Mesendoderm (in vitro differentiated cells): ENCODE data around the gene MASP2.

Source experiments
- DNase-seq: peaks from one replicate; pipeline ENCODE4 v3.0.0; 2013
- H2AK5ac ChIP-seq: 2 replicates; pipeline ENCODE4 v1.6.1; 2013; ENCODE audit warnings: low read length, inconsistent platforms
- H2BK120ac ChIP-seq: 2 replicates; pipeline ENCODE4 v1.6.1; 2013; ENCODE audit warnings: low read depth, mild to moderate bottlenecking, low read length, moderate library complexity, mixed read lengths
- H2BK15ac ChIP-seq: replicated peaks from 2 replicates; pipeline ENCODE4 v1.6.1; 2013; ENCODE audit warnings: low read depth, mild to moderate bottlenecking, moderate library complexity
- H2BK5ac ChIP-seq: 2 replicates; pipeline ENCODE4 v1.6.1; 2013; ENCODE audit warnings: low read length, inconsistent platforms
- H3K18ac ChIP-seq: 2 replicates; pipeline ENCODE4 v1.6.1; 2013; ENCODE audit warnings: mild to moderate bottlenecking, low read length, mixed read lengths
- H3K23ac ChIP-seq: one replicate; pipeline ENCODE4 v1.6.1; 2013; ENCODE audit warnings: low read length
- H3K27ac ChIP-seq: 2 replicates; pipeline ENCODE4 v1.5.1; 2013; ENCODE audit warnings: low read depth, mild to moderate bottlenecking, inconsistent platforms, low read length, moderate library complexity
- H3K27me3 ChIP-seq: 2 replicates; pipeline ENCODE4 v1.6.1; 2013; ENCODE audit warnings: low read length, control low read depth, mild to moderate bottlenecking, inconsistent platforms; ENCODE audit not compliant: insufficient read depth, poor library complexity
- H3K36me3 ChIP-seq: 2 replicates; pipeline ENCODE4 v1.6.1; 2013; ENCODE audit warnings: low read length, inconsistent platforms; ENCODE audit not compliant: control insufficient read depth, insufficient read depth
- H3K4ac ChIP-seq: one replicate; pipeline ENCODE4 v1.6.1; 2013; ENCODE audit warnings: low read depth, mild to moderate bottlenecking, low read length, moderate library complexity
- H3K4me1 ChIP-seq: 2 replicates; pipeline ENCODE4 v1.6.1; 2013; ENCODE audit warnings: low read depth, low read length, inconsistent platforms; ENCODE audit not compliant: control insufficient read depth
- H3K4me2 ChIP-seq: 2 replicates; pipeline ENCODE4 v1.6.1; 2013; ENCODE audit warnings: low read length
- H3K4me3 ChIP-seq: 2 replicates; pipeline ENCODE4 v1.5.1; 2013; ENCODE audit warnings: mild to moderate bottlenecking, low read length
- H3K56ac ChIP-seq: one replicate; pipeline ENCODE4 v1.6.1; 2013; ENCODE audit warnings: low read length
- H3K79me1 ChIP-seq: 2 replicates; pipeline ENCODE4 v1.6.1; 2013; ENCODE audit warnings: low read length, inconsistent platforms
- H3K79me2 ChIP-seq: 2 replicates; pipeline ENCODE4 v1.6.1; 2013; ENCODE audit warnings: mild to moderate bottlenecking, low read length; ENCODE audit not compliant: control insufficient read depth, insufficient read depth
- H3K9ac ChIP-seq: 2 replicates; pipeline ENCODE4 v1.6.1; 2013; ENCODE audit warnings: low read length, inconsistent platforms
- H4K5ac ChIP-seq: one replicate; pipeline ENCODE4 v1.6.1; 2013; ENCODE audit warnings: low read length
- H4K8ac ChIP-seq: one replicate; pipeline ENCODE4 v1.6.1; 2013; ENCODE audit warnings: low read depth, mild to moderate bottlenecking, control low read depth, low read length, moderate library complexity
- WGBS: extraction: QIAGEN DNeasy Blood & Tissue Kit; methylation state at CpG from one replicate; pipeline ENCODE4 v1.1.7; 2013; ENCODE audit warnings: low lambda C conversion rate, missing lambda C conversion rate; ENCODE audit not compliant: insufficient coverage; ENCODE audit errors: extremely low coverage; 5-methylcytosine and 5-hydroxymethylcytosine counted together

MASP2 gene

DNA sequence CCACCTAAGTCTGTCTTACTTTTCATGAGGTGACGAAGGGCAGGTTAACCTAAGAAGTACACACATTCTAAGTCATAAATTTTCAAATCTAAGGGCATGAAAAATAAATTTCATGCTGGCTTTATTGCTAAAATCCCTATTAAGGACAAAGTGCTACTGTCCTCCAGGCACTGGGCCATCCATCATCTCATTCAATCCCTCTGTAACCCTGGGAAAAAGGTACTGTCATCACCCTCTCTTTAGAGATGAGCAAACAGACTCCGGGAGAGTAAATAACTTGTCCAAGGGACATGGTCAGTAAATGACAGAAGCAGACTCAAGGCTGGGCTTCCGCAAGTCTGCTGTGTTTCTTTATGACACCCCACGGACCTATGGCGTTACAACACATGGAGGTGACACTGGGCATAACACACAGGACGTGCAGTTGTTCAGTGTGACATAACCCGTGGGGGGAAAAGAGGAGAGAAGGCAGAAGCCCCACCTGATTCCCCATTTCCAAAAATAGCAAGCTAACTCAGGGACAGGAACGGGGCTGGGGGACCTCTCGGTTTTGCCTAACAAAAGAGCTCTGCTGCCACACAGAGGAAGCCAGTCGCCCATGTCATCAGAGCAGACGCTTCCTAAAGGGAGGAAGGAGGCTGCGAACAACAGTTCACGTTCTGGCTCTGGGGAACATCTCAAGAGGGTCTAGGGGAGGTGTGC lies 25.3 kb upstream of the MASP2 start:
- Histone ChIP-seq H3K4ac (no peak overlapping the region), H3K79me2 (no peaks in the 10 kb centered on the region), H3K9ac (no peak overlapping the region), H2BK120ac (no peak overlapping the region), H3K23ac (no peak overlapping the region), H2BK15ac (no peak overlapping the region), H3K56ac (no peak overlapping the region), H3K4me3 (no peak overlapping the region), H3K79me1 (no peaks in the 10 kb centered on the region), H3K18ac (no peak overlapping the region), H2AK5ac (no peak overlapping the region), H3K27ac (no peak overlapping the region), H3K4me2 (no peak overlapping the region), H3K4me1 (no peaks in the 10 kb centered on the region), H2BK5ac (no peak overlapping the region), H3K27me3 (no peaks in the 10 kb centered on the region), H4K5ac (no peak overlapping the region), H4K8ac (no peak overlapping the region), H3K36me3 (peaks cover 38% of the 10 kb centered on the region)
- DNase-seq = no peak
- WGBS = no CpG with 5 or more reads among the region's 13 CpGs

DNA sequence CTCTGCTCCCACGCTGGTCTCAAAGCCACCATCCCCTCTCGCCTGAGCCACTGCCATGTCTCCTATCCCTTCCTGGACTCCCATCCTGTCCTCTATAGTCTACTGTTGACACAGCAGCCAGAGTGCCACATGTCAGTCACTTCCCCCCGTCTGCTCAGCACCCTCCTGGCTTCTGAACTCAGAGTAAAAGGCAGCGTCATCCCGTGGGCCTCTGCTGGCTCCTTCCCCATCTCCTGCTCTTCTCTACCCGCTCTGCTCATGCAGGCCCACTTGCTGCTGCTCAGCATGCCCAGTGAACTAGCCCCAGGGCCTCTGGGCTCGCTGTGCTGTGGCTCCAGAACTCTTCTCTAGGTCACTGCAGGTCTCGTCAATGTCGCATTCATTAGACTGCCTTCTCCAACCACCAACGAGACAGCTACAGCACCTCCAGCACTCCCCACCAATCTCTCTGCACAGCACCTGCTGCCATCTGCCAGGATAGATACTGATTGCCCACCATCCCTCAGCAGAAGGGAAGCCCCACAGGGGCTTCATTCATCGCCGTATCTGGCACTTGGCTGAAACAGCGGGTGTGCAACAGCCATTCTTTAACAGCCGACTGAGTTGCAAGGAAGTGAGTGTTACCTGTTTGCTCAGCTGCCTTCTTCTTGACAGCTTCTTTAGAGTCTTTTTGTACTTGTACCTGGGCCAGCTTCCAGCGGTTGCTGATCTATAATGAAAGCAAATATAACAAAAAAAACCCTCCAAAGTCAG lies 24.6 kb upstream of the MASP2 start:
- H3K27me3 ChIP-seq = no peaks in the 10 kb centered on the region
- no peak overlapping the region for H3K4ac ChIP-seq
- no peak for DNase-seq
- no peak overlapping the region for H4K5ac ChIP-seq
- peaks cover 35% of the 10 kb centered on the region for H3K36me3 ChIP-seq
- H3K18ac ChIP-seq = no peak overlapping the region
- H3K56ac ChIP-seq = no peak overlapping the region
- no peak overlapping the region for H2AK5ac ChIP-seq
- H3K4me1 ChIP-seq = no peaks in the 10 kb centered on the region
- H3K4me3 ChIP-seq = no peak overlapping the region
- no peak overlapping the region for H2BK15ac ChIP-seq
- H4K8ac ChIP-seq = no peak overlapping the region
- H2BK5ac ChIP-seq = no peak overlapping the region
- H3K9ac ChIP-seq = no peak overlapping the region
- WGBS = no CpG with 5 or more reads among the region's 15 CpGs
- no peak overlapping the region for H3K4me2 ChIP-seq
- no peaks in the 10 kb centered on the region for H3K79me1 ChIP-seq
- no peaks in the 10 kb centered on the region for H3K79me2 ChIP-seq
- no peak overlapping the region for H2BK120ac ChIP-seq
- H3K27ac ChIP-seq = no peak overlapping the region
- H3K23ac ChIP-seq = no peak overlapping the region

- no peak for DNase-seq
- Histone ChIP-seq H3K27ac (no peak overlapping the region), H3K9ac (no peak overlapping the region), H3K4me3 (no peak overlapping the region), H3K56ac (no peak overlapping the region), H2BK15ac (no peak overlapping the region), H2AK5ac (no peak overlapping the region), H3K4ac (no peak overlapping the region), H3K18ac (no peak overlapping the region), H4K5ac (no peak overlapping the region), H3K36me3 (peaks cover 33% of the 10 kb centered on the region), H3K27me3 (no peaks in the 10 kb centered on the region), H4K8ac (no peak overlapping the region), H2BK5ac (no peak overlapping the region), H3K23ac (no peak overlapping the region), H3K79me2 (no peaks in the 10 kb centered on the region), H3K4me1 (no peaks in the 10 kb centered on the region), H3K4me2 (no peak overlapping the region), H3K79me1 (no peaks in the 10 kb centered on the region), H2BK120ac (no peak overlapping the region)
- WGBS = no CpG with 5 or more reads among the region's 11 CpGs
Measured at GRCh38 chr1:11070876-11071275, 23.8 kb upstream of the MASP2 start.

DNA sequence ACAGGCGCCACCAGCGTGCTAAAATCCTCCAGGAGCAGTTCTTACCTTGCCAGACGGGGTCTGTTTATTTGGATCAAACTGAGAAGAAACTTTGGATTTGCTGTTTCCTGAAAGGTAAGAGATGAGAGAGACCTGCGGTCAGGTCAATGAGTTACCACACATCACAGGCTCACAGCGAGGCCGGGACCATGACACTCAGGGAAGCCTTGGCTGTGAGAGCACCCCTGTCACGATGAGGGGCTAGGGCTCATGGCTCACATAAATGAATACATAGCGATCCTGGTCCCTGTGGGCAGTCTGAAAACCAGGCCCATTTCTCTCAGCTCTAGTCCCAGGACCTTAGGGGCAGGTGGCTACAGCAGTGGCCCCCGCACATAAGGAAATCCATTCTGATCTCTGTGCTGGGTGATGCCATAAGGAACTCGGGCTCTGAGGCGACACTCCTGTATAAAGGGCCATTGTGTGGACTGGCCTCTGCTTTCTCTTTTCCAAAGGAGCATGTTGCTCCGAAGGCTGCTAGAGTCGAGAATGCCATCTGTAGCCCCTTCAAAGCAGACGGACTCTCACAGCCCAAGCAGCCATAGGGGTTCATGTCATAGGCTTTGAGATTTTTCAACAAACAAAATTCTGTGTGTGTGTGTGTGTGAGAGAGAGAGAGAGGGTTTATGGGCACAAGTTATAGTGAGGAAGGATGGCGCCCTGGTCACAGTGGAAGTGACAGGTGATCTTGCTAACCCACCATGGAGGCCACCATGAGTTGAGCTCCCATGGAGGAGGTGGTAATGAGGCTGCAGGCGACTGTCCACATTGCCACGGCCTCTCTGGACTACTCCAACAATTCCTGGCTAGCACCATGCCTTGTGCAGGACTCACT lies 21.8 kb upstream of the MASP2 start:
- no peaks in the 10 kb centered on the region for H3K79me2 ChIP-seq
- H2BK120ac ChIP-seq = no peak overlapping the region
- no peak overlapping the region for H3K4me2 ChIP-seq
- H3K4me1 ChIP-seq = no peaks in the 10 kb centered on the region
- no peak overlapping the region for H3K9ac ChIP-seq
- DNase-seq = no peak
- H3K27ac ChIP-seq = no peak overlapping the region
- WGBS = no CpG with 5 or more reads among the region's 17 CpGs
- H3K79me1 ChIP-seq = no peaks in the 10 kb centered on the region
- no peak overlapping the region for H2BK5ac ChIP-seq
- H4K8ac ChIP-seq = no peak overlapping the region
- H3K4ac ChIP-seq = no peak overlapping the region
- no peak overlapping the region for H3K4me3 ChIP-seq
- H3K56ac ChIP-seq = no peak overlapping the region
- H3K18ac ChIP-seq = no peak overlapping the region
- H2BK15ac ChIP-seq = no peak overlapping the region
- H3K36me3 ChIP-seq = peaks cover 39% of the 10 kb centered on the region
- no peak overlapping the region for H2AK5ac ChIP-seq
- no peaks in the 10 kb centered on the region for H3K27me3 ChIP-seq
- no peak overlapping the region for H4K5ac ChIP-seq
- H3K23ac ChIP-seq = no peak overlapping the region

GRCh38 chr1:11067716-11068599 lies 20.9 kb upstream of the MASP2 start:
- H3K79me2 ChIP-seq = no peaks in the 10 kb centered on the region
- H3K4me2 ChIP-seq = no peak overlapping the region
- H4K8ac ChIP-seq = no peak overlapping the region
- H2AK5ac ChIP-seq = no peak overlapping the region
- H2BK15ac ChIP-seq = no peak overlapping the region
- H3K23ac ChIP-seq = no peak overlapping the region
- H3K4me1 ChIP-seq = no peaks in the 10 kb centered on the region
- no peak overlapping the region for H3K4me3 ChIP-seq
- H3K27me3 ChIP-seq = no peaks in the 10 kb centered on the region
- no peak overlapping the region for H3K4ac ChIP-seq
- H4K5ac ChIP-seq = no peak overlapping the region
- H3K27ac ChIP-seq = no peak overlapping the region
- H2BK5ac ChIP-seq = no peak overlapping the region
- no peaks in the 10 kb centered on the region for H3K79me1 ChIP-seq
- DNase-seq = no peak
- H3K18ac ChIP-seq = no peak overlapping the region
- no peak overlapping the region for H3K56ac ChIP-seq
- H3K36me3 ChIP-seq = peaks cover 39% of the 10 kb centered on the region
- WGBS = no CpG with 5 or more reads among the region's 18 CpGs
- H2BK120ac ChIP-seq = no peak overlapping the region
- no peak overlapping the region for H3K9ac ChIP-seq
